Endothelial cell (in vitro differentiated cells): Measurements from ENCODE around the gene SLC25A29. TPM values are rescaled to one million over a fixed set of nuclear protein-coding genes. Genes with fewer than 3 reads are reported as not detected.

ENCODE experiments used
- DNase-seq: peaks from one replicate; pipeline ENCODE4 v3.0.0; 2021; ENCODE audit warnings: low spot score
- H3K27ac Mint-ChIP-seq: one replicate; pipeline ENCODE4 v1.8.0; 2021; ENCODE audit warnings: mixed read lengths, inconsistent platforms; ENCODE audit not compliant: unreplicated experiment
- H3K27me3 Mint-ChIP-seq: one replicate; pipeline ENCODE4 v1.8.0; 2021; ENCODE audit warnings: mild to moderate bottlenecking, moderate library complexity, mixed read lengths, inconsistent platforms; ENCODE audit not compliant: unreplicated experiment
- H3K36me3 Mint-ChIP-seq: one replicate; pipeline ENCODE4 v1.8.0; 2021; ENCODE audit warnings: mild to moderate bottlenecking, low read depth, mixed read lengths, inconsistent platforms; ENCODE audit not compliant: unreplicated experiment
- H3K4me1 Mint-ChIP-seq: one replicate; pipeline ENCODE4 v1.8.0; 2021; ENCODE audit warnings: mild to moderate bottlenecking, mixed read lengths, inconsistent platforms; ENCODE audit not compliant: unreplicated experiment
- H3K4me3 Mint-ChIP-seq: one replicate; pipeline ENCODE4 v1.8.0; 2021; ENCODE audit warnings: mild to moderate bottlenecking, mixed read lengths, inconsistent platforms; ENCODE audit not compliant: unreplicated experiment
- H3K9me3 Mint-ChIP-seq: one replicate; pipeline ENCODE4 v1.8.0; 2021; ENCODE audit warnings: mixed read lengths, inconsistent platforms; ENCODE audit not compliant: unreplicated experiment
- CTCF ChIP-seq: fragments of 200-600 bp; sonication (generic); IDR thresholded peaks from one replicate; pipeline ENCODE4 v1.5.0; 2021; ENCODE audit warnings: antibody characterized with exemption; ENCODE audit not compliant: unreplicated experiment
- total RNA-seq: library from RNA; stranded (reverse); fragmentation: NEBNext Ultra II Directional; extraction: Animal tissue kit (Norgen Biotek cat#: 25700); gene quantifications from one replicate; pipeline ENCODE4 v1.2.1, GENCODE V29; 2021; ENCODE audit not compliant: unreplicated experiment

Gene SLC25A29
- total RNA-seq, 1 donor from 2014 or later: 165 TPM

- peaks cover 6% of the 10 kb centered on the region for H3K36me3 Mint-ChIP-seq
- peak overlapping the region; percentile 96 for H3K4me3 Mint-ChIP-seq
- peaks cover 7% of the 10 kb centered on the region for H3K27me3 Mint-ChIP-seq
- peak overlapping the region; percentile 74 for H3K27ac Mint-ChIP-seq
- TF ChIP-seq CTCF: no peak
- no peaks in the 10 kb centered on the region for H3K9me3 Mint-ChIP-seq
- peaks cover 36% of the 10 kb centered on the region for H3K4me1 Mint-ChIP-seq
- DNase-seq: no peak
Measured at GRCh38 chr14:100304825-100305323, 1.4 kb downstream of the SLC25A29 start.

GRCh38 chr14:100303925-100304324 is 2.3 kb downstream of the SLC25A29 start:
- Mint-ChIP-seq H3K4me1 (peaks cover 27% of the 10 kb centered on the region), H3K27me3 (peaks cover 7% of the 10 kb centered on the region), H3K9me3 (no peaks in the 10 kb centered on the region), H3K4me3 (no peak overlapping the region), H3K36me3 (peaks cover 9% of the 10 kb centered on the region), H3K27ac (no peak overlapping the region)
- DNase-seq: no peak
- no peak for TF ChIP-seq CTCF

GRCh38 chr14:100303179-100303578 is 3.1 kb downstream of the SLC25A29 start:
- DNase-seq: peak; percentile 44
- Mint-ChIP-seq H3K4me3 (no peak overlapping the region), H3K27me3 (peaks cover 7% of the 10 kb centered on the region), H3K4me1 (peaks cover 19% of the 10 kb centered on the region), H3K9me3 (no peaks in the 10 kb centered on the region), H3K36me3 (peaks cover 9% of the 10 kb centered on the region), H3K27ac (no peak overlapping the region)
- peak; percentile 72 for TF ChIP-seq CTCF

GRCh38 chr14:100302616-100303015 is 3.6 kb downstream of the SLC25A29 start:
- H3K27me3 Mint-ChIP-seq: peaks cover 5% of the 10 kb centered on the region
- peaks cover 9% of the 10 kb centered on the region for H3K36me3 Mint-ChIP-seq
- no peak for TF ChIP-seq CTCF
- H3K4me3 Mint-ChIP-seq: peak overlapping the region; percentile 42
- H3K9me3 Mint-ChIP-seq: no peaks in the 10 kb centered on the region
- H3K4me1 Mint-ChIP-seq: peaks cover 14% of the 10 kb centered on the region
- H3K27ac Mint-ChIP-seq: peak overlapping the region; percentile 53
- DNase-seq: no peak

GRCh38 chr14:100299238-100299560 is 7.0 kb downstream of the SLC25A29 start:
- Mint-ChIP-seq H3K27ac (no peak overlapping the region), H3K36me3 (peaks cover 12% of the 10 kb centered on the region), H3K27me3 (no peaks in the 10 kb centered on the region), H3K4me1 (peaks cover 6% of the 10 kb centered on the region), H3K9me3 (no peaks in the 10 kb centered on the region), H3K4me3 (no peak overlapping the region)
- no peak for DNase-seq
- TF ChIP-seq CTCF: no peak
